ENCODE data around the gene ARHGAP40.

ARHGAP40 gene

DNA sequence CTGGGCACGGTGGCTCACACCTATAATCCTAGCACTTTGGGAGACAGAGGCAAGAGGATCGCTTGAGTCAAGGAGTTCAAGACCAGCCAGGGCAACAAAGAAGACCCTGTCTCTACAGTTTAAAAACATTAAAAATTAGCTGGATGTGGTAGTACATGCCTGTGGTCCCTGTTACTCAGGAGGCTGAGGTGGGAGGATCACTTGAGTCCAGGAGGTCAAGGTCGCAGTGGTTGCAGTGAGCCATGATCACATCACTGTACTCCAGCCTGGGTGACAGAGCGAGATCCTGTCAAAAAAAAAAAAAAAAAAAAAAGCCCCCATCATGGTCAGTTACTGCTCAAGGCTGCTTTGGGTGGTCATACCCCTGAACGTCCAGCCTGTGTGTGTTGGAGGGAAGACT lies 55.8 kb downstream of the ARHGAP40 start:
- DNase-seq = no peak

DNA sequence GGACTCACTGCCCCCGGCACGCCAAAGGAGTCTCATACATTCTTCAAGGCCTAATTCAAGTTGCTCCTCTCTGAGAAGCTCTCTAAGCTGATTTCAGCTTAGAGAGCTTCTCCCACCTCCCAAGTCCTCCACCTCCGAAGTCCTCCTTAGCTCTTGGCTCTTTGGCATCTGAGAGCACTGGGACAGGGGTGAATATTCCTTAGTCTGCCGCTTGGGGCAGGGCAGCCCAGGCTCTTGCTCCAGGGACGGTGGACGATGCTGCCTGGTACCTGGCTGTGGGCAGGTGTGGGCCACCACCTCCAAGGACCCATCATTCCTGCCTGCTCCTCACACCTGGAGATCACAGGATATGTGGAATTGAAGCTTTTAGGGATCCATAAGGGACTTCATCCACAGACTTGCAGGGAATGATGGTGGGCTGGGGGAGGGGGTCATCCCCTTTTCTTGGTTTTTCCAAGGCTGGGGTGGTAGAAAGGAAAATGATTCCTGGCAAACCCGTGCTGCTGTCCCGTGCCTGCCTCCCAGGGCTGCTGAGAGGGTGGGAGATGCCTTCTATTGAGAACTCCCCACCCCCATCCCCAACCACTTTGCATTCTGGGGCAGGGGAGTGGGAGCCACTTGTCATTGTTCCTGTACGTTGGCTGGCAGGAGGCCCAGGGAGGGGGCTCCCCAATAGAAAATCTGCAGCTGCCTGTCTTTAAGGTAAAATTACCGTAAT lies 57.4 kb downstream of the ARHGAP40 start:
- DNase-seq = peak; percentile 9 to 27

GRCh38 chr20:38659597-38659880 lies 57.9 kb downstream of the ARHGAP40 start:
- DNase-seq = no peak

- DNase-seq = no peak
Measured at GRCh38 chr20:38660429-38660828, 58.8 kb downstream of the ARHGAP40 start.

GRCh38 chr20:38663660-38664059 lies 62.1 kb downstream of the ARHGAP40 start:
- DNase-seq = no peak

DNA sequence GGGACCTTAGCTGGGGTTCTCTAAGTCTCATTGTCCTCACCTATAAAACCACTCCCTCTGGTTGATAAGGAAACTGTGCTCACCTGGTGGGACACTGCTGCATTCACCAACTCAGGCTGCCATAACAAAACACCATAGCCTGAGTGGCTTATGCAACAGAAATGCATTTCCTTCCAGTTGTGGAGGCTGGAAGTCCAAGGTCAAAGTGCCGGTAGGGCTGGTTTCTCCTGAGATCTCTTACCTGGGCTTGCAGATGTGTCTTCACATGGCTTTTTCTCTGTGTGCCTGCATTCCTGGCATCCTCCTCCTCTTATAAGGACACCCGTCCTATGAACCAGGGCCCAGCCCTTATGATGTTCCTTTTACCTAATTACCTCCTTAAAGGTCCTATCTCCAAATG lies 62.7 kb downstream of the ARHGAP40 start:
- no peak for DNase-seq

- DNase-seq = no peak
Measured at GRCh38 chr20:38665094-38665493, 63.5 kb downstream of the ARHGAP40 start.

DNA sequence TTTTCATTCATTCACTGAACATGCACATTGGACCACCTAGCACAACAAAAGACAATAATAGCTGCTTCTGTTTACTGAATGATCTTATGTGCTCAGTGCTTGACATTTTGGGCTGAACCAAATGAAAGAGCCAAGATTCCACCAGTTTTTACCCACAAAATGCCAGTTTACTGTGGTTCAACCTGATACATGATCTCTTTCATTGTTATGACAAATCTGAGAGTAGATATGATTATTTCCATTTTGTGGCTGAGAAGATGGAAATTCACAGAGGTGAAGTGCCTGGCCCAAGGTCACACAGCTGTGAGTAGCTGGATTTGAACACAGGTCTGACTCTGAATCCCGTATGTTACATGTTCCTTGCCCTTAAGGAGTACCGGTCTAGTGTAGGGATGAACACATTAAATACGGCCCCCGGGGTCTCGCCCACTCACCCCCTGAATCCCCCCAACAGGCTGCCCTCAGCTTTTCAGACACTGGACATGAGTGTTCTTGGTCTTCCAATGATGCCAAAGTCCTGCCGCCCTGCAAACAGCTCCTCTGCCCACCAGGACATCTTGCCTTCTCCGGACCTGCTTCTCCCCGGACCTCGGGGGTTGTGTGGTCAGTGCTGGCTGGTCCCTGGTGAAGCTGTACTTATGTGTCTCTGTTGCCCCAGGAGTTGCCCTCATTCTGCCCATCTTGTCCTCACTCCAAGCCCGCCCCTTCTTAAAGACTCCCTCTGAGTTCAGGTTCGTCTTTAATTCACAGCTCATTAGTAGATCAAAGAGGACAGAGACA lies 64.1 kb downstream of the ARHGAP40 start:
- DNase-seq = no peak

- no peak for DNase-seq
Measured at GRCh38 chr20:38667417-38667956, 65.9 kb downstream of the ARHGAP40 start.

DNA sequence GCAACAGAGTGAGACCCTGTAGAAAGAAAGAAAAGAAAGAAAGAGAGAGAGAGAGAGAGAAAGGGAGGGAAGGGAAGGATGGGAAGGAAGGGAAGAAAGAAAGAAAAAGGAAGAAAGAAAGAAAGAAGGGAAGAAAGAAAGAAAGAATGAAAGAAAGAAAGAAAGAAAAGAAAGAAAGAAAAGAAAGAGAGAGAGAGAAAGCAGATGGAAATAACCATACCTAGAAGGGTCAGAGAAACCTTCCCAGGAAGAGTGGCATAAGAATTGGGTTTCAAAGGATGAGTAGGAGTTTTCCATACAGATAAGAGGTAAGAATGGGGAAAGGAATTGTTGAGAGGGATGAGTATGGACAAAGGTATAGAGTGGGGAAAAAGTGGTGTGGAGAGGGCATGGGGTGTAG lies 68.1 kb downstream of the ARHGAP40 start:
- no peak for DNase-seq

DNA sequence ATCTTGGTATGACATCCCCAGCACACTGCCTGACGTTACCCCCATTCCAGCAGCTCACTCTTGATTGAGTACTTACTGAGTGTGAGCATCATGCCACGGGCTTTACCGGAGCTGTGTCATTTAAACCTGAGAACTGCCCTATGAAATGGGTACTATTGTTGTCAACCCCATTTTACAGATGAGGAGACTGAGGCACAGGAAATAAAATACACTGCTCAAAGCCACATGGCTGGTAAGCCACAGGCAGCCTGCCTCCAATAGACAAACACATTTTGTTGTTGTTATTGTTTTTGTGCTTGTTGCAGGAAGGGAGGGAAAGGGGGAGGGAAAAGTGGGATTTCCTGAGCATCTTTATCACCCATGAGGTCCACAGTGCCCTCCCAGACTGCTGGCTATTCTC lies 69.2 kb downstream of the ARHGAP40 start:
- no peak for DNase-seq

- no peak for DNase-seq
Measured at GRCh38 chr20:38671186-38671585, 69.6 kb downstream of the ARHGAP40 start.

DNA sequence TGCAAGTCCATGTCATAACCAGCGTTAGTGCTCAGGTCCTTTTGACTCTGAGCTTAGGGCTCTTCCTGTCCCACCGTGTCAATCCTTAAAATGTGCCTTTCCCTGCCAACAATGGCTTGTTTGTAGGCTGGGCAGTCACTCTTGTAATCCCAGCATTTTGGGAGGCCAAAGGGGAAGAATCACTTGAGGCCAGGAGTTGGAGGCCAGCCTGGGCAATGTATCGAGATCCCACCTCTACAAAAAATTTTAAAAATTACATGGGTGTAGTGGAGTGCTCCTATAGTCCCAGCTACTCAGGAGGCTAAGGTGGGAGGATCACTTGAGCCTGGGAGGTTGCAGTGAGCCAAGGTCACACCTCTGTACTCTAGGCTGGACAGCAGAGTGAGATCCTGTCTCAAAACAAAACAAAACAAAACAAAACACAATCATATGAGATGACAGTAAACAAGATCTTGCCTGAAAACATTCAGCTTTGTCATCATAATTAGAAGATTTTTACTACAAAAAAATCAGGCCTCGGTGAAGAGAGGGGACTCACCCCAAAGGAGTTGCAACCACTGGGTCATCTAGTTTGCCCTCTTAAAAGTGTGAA lies 70.2 kb downstream of the ARHGAP40 start:
- no peak for DNase-seq

DNA sequence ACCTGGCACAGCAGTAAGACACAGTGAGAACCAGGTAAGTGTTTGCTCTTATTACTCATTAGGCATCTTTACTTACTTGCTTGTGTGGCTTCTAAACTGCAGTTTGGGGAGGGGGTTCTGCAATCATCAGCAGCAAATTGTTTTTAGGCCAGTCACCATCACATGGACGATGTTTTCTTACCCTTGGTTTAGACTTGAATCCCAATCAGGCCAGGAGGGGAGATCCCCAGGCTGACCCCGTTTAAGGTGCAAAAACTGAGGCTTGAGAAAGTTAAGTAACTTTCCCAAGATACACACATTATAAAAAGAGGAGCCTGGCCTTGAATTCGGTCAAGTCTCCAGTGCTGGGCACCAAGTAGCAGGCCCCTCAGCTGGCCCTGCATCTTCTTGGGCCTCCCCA lies 70.9 kb downstream of the ARHGAP40 start:
- no peak for DNase-seq

GRCh38 chr20:38673261-38673660 lies 71.7 kb downstream of the ARHGAP40 start:
- no peak for DNase-seq

DNA sequence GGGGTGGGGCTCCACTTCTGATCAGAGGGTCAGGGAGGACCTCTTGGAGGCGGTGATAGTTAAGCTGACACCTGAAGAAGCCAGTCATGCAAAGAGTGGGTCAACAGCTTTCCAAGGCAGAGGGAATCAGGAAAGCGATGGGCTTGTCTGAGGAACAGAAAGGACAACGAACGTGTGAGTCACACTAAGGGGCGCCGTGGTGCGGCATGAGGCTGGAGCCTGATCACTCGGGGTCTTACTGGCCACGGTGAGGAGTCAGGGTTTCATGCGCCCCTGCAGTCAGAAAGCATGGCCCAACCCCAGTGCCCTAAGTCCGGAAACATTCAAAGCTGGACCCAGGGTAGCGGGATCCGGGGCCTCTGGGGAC lies 72.1 kb downstream of the ARHGAP40 start:
- no peak for DNase-seq

DNA sequence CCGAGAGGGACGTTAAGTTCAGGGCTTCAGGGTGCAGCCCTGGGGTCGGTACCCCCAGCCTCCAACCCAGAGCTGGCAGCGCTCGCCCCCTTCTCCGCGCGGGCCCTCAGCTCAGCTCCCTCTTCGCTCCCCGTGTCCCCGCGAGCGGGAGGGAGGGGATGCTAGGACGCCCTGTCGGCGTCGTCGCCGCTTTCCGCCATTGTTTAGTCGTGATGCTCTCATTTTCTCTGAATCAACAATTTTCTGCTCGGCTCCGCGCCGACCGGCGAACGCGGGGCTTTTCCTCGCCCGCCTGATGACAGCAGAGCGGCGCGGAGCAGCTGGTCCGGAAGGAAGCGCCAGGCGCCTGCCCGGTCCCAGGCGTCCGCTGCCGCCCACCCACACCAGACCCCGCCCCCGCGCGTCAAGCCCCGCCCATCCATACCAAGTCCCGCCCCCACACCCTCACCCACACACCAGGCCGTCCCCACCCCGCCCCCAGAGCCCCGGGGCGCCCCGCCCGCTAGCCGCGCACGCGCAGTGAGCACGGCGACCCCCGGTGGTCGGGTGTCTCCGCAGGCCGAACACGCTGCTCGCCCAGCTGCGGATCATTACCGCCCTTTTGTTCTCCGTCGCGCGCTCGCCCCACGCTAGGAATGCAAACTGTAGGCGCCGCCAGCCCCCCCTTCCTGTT lies 72.6 kb downstream of the ARHGAP40 start:
- peak; percentile 47 to 51 for DNase-seq

GRCh38 chr20:38674765-38675133 lies 73.1 kb downstream of the ARHGAP40 start:
- DNase-seq = no peak

DNA sequence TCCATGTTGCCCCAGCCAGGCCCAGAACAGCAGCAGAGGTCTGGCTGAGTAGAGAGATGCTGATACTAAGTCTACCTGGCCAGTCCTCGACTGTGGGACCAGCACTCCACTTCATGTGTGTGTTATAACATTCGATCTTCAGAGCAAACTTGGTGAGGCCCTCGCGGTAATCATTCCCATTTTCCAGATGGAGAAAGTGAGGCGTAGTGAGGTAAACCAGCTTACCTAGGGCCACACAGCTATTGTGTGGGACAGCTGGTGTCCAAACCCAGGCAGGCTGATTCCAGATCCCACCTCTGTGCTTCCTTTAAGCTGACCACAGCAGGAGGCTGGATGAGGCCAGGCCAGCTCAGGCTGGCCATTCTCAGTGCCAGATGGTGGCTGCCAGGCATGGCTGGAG lies 75.0 kb downstream of the ARHGAP40 start:
- no peak for DNase-seq

DNA sequence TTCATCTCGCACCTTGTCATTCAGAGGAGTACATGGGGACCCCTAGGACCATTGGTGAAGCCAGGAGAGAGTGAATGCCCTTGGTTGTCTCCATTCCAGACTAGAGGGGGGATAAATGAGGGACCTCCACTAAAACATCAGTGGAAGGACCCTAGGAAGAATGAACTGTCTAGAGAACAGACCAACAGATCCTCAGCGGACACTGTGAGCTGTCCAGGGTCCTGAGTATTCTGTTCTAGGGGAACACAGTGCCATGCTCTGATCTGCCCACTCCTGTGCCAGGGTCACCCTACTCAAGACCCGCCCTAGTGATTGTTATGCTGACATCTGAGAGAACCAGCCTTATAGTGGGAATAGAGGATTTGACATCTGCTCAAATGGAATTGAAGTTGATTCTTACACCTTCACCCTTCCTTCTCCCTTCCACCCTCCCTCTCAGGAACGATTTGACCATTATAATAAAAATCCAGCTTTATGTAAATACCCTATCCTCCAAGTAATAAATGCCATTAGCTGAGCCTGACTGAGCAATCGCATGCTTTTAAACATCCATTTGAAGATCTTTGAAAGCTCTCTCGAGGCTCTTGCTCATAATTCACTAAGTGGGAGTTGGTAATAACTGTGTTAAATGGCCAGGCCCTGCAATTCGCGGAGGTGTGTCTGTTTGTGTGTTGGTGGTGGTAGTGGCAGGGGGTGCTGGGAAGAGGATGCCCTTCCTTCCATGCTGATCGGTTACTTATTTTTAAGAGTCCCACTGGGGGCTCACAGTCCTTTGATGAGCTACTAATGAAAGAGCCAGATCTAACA lies 79.1 kb downstream of the ARHGAP40 start:
- no peak for DNase-seq

- no peak for DNase-seq
Measured at GRCh38 chr20:38685271-38685670, 83.7 kb downstream of the ARHGAP40 start.

- DNase-seq = peak in 1 of 2 experiments; percentile 33
Measured at GRCh38 chr20:38685853-38686473, 84.4 kb downstream of the ARHGAP40 start.

Measured in activated CD4-positive, alpha-beta T cell treated with anti-CD3 and anti-CD28 coated beads, Interleukin-2, amount 50 U/mL, for 4 hours (primary cell).